Stimulated activated naive CD8-positive, alpha-beta T cell treated with anti-CD3 and anti-CD28 coated beads, Interleukin-15, amount 100 ng/mL, for 72 hours (primary cell): Measurements from ENCODE around the gene PRDM10.

ENCODE experiments used
- ATAC-seq: fragments of 150-1000 bp; cut with Tn5 transposase; 2 replicates; pipeline ENCODE4 v1.10.0; 2021; ENCODE audit warnings: mild to moderate bottlenecking, moderate library complexity
- DNase-seq, 2 donors: peaks; one replicate each; pipeline ENCODE4 v3.0.0; 2021 to 2022
- H3K27ac Mint-ChIP-seq, 2 donors: one replicate each; pipeline ENCODE4 v1.8.0; 2022; ENCODE audit warnings: mild to moderate bottlenecking in 2 of 2, mixed read lengths in 2 of 2, moderate library complexity in 2 of 2
- H3K27me3 Mint-ChIP-seq: one replicate; pipeline ENCODE4 v1.8.0; 2022; ENCODE audit warnings: mixed read lengths
- H3K4me1 Mint-ChIP-seq: one replicate; pipeline ENCODE4 v1.8.0; 2022; ENCODE audit warnings: mild to moderate bottlenecking, mixed read lengths
- H3K4me3 Mint-ChIP-seq, 2 donors: one replicate each; pipeline ENCODE4 v1.8.0; 2022; ENCODE audit warnings: mild to moderate bottlenecking in 2 of 2, mixed read lengths in 2 of 2, moderate library complexity in 1 of 2
- H3K9me3 Mint-ChIP-seq, 2 donors: one replicate each; pipeline ENCODE4 v1.8.0; 2022; ENCODE audit warnings: mixed read lengths in 2 of 2

Gene PRDM10

GRCh38 chr11:129996113-129996870 is 6.3 kb downstream of the PRDM10 start:
- Mint-ChIP-seq H3K4me1 (peaks cover 26% of the 10 kb centered on the region), H3K27ac (no peak overlapping the region), H3K27me3 (no peaks in the 10 kb centered on the region), H3K4me3 (no peak overlapping the region), H3K9me3 (no peaks in the 10 kb centered on the region)
- ATAC-seq = no peak
- no peak for DNase-seq

- no peak overlapping the region for H3K4me3 Mint-ChIP-seq
- peaks cover 15% of the 10 kb centered on the region for H3K4me1 Mint-ChIP-seq
- no peaks in the 10 kb centered on the region for H3K27me3 Mint-ChIP-seq
- no peak overlapping the region for H3K27ac Mint-ChIP-seq
- H3K9me3 Mint-ChIP-seq = no peaks in the 10 kb centered on the region
- no peak for DNase-seq
- no peak for ATAC-seq
These were observed 7.5 kb downstream of the PRDM10 start for GRCh38 chr11:129995163-129995562.

GRCh38 chr11:129992161-129992944 is 10.3 kb downstream of the PRDM10 start:
- ATAC-seq (peak; percentile 89), DNase-seq (peak; percentile 22 to 55)
- H3K27ac Mint-ChIP-seq = peak overlapping the region in 1 of 2 donors; percentile 54
- no peaks in the 10 kb centered on the region for H3K9me3 Mint-ChIP-seq
- peaks cover 15% of the 10 kb centered on the region for H3K4me1 Mint-ChIP-seq
- H3K4me3 Mint-ChIP-seq = no peak overlapping the region
- no peaks in the 10 kb centered on the region for H3K27me3 Mint-ChIP-seq

- peaks cover 15% of the 10 kb centered on the region for H3K4me1 Mint-ChIP-seq
- no peak for ATAC-seq
- H3K9me3 Mint-ChIP-seq = no peaks in the 10 kb centered on the region
- no peaks in the 10 kb centered on the region for H3K27me3 Mint-ChIP-seq
- H3K27ac Mint-ChIP-seq = no peak overlapping the region
- no peak for DNase-seq
- H3K4me3 Mint-ChIP-seq = no peak overlapping the region
These were observed 13.4 kb downstream of the PRDM10 start for GRCh38 chr11:129989149-129989813.

GRCh38 chr11:129987950-129988349 is 14.7 kb downstream of the PRDM10 start:
- H3K27me3 Mint-ChIP-seq = no peaks in the 10 kb centered on the region
- peaks cover 6% of the 10 kb centered on the region for H3K4me1 Mint-ChIP-seq
- no peak overlapping the region for H3K4me3 Mint-ChIP-seq
- no peaks in the 10 kb centered on the region for H3K9me3 Mint-ChIP-seq
- ATAC-seq = no peak
- DNase-seq = no peak
- H3K27ac Mint-ChIP-seq = no peak overlapping the region

- ATAC-seq (peak; percentile 33), DNase-seq (no peak)
- Mint-ChIP-seq H3K4me1 (no peaks in the 10 kb centered on the region), H3K27me3 (no peaks in the 10 kb centered on the region), H3K9me3 (no peaks in the 10 kb centered on the region), H3K27ac (no peak overlapping the region), H3K4me3 (no peak overlapping the region)
These were observed 16.8 kb downstream of the PRDM10 start for GRCh38 chr11:129985823-129986222.

GRCh38 chr11:129980086-129980485 is 22.5 kb downstream of the PRDM10 start:
- Mint-ChIP-seq H3K9me3 (no peaks in the 10 kb centered on the region), H3K4me1 (peaks cover 14% of the 10 kb centered on the region), H3K4me3 (no peak overlapping the region), H3K27ac (no peak overlapping the region), H3K27me3 (no peaks in the 10 kb centered on the region)
- no peak for ATAC-seq
- DNase-seq = no peak

GRCh38 chr11:129979046-129979605 is 23.5 kb downstream of the PRDM10 start:
- DNase-seq (no peak), ATAC-seq (no peak)
- Mint-ChIP-seq H3K4me3 (no peak overlapping the region), H3K27ac (no peak overlapping the region), H3K27me3 (no peaks in the 10 kb centered on the region), H3K9me3 (no peaks in the 10 kb centered on the region), H3K4me1 (peaks cover 14% of the 10 kb centered on the region)

GRCh38 chr11:129978447-129978846 is 24.2 kb downstream of the PRDM10 start:
- DNase-seq (no peak), ATAC-seq (no peak)
- H3K9me3 Mint-ChIP-seq = no peaks in the 10 kb centered on the region
- H3K4me3 Mint-ChIP-seq = no peak overlapping the region
- no peak overlapping the region for H3K27ac Mint-ChIP-seq
- H3K4me1 Mint-ChIP-seq = peaks cover 14% of the 10 kb centered on the region
- H3K27me3 Mint-ChIP-seq = no peaks in the 10 kb centered on the region

GRCh38 chr11:129976328-129976727 is 26.3 kb downstream of the PRDM10 start:
- no peaks in the 10 kb centered on the region for H3K27me3 Mint-ChIP-seq
- H3K27ac Mint-ChIP-seq = no peak overlapping the region
- H3K9me3 Mint-ChIP-seq = no peaks in the 10 kb centered on the region
- no peak for DNase-seq
- H3K4me1 Mint-ChIP-seq = peaks cover 14% of the 10 kb centered on the region
- no peak overlapping the region for H3K4me3 Mint-ChIP-seq
- ATAC-seq = no peak

GRCh38 chr11:129975543-129975942 is 27.1 kb downstream of the PRDM10 start:
- ATAC-seq (no peak), DNase-seq (no peak)
- Mint-ChIP-seq H3K9me3 (no peaks in the 10 kb centered on the region), H3K27me3 (no peaks in the 10 kb centered on the region), H3K4me3 (no peak overlapping the region), H3K27ac (no peak overlapping the region), H3K4me1 (peaks cover 14% of the 10 kb centered on the region)

- no peak overlapping the region for H3K4me3 Mint-ChIP-seq
- no peaks in the 10 kb centered on the region for H3K9me3 Mint-ChIP-seq
- DNase-seq (no peak), ATAC-seq (no peak)
- no peaks in the 10 kb centered on the region for H3K27me3 Mint-ChIP-seq
- H3K27ac Mint-ChIP-seq = no peak overlapping the region
- H3K4me1 Mint-ChIP-seq = peaks cover 11% of the 10 kb centered on the region
These were observed 28.0 kb downstream of the PRDM10 start for GRCh38 chr11:129974672-129975071.

- H3K4me3 Mint-ChIP-seq = no peak overlapping the region
- peaks cover 6% of the 10 kb centered on the region for H3K4me1 Mint-ChIP-seq
- DNase-seq (no peak), ATAC-seq (no peak)
- H3K27ac Mint-ChIP-seq = peak overlapping the region in 1 of 2 donors; percentile 17
- no peaks in the 10 kb centered on the region for H3K9me3 Mint-ChIP-seq
- no peaks in the 10 kb centered on the region for H3K27me3 Mint-ChIP-seq
These were observed 28.4 kb downstream of the PRDM10 start for GRCh38 chr11:129974237-129974636.

- Mint-ChIP-seq H3K4me1 (peaks cover 6% of the 10 kb centered on the region), H3K9me3 (no peaks in the 10 kb centered on the region), H3K4me3 (no peak overlapping the region), H3K27me3 (no peaks in the 10 kb centered on the region), H3K27ac (peak overlapping the region in 1 of 2 donors; percentile 17)
- ATAC-seq (no peak), DNase-seq (no peak)
These were observed 28.8 kb downstream of the PRDM10 start for GRCh38 chr11:129973809-129974208.

GRCh38 chr11:129973068-129973467 is 29.6 kb downstream of the PRDM10 start:
- DNase-seq = no peak
- no peak for ATAC-seq
- Mint-ChIP-seq H3K9me3 (no peaks in the 10 kb centered on the region), H3K27ac (no peak overlapping the region), H3K4me3 (no peak overlapping the region), H3K4me1 (peaks cover 14% of the 10 kb centered on the region), H3K27me3 (no peaks in the 10 kb centered on the region)

- Mint-ChIP-seq H3K9me3 (no peaks in the 10 kb centered on the region), H3K4me1 (peaks cover 18% of the 10 kb centered on the region), H3K27ac (no peak overlapping the region), H3K27me3 (no peaks in the 10 kb centered on the region), H3K4me3 (no peak overlapping the region)
- no peak for DNase-seq
- ATAC-seq = no peak
These were observed 30.0 kb downstream of the PRDM10 start for GRCh38 chr11:129972611-129973010.
